DND-41 (cell line): ENCODE results near the gene MFSD12.

Experiments
- EZH2 ChIP-seq: IDR thresholded peaks from 3 replicates; pipeline ENCODE4 v1.6.1; 2012; ENCODE audit warnings: borderline replicate concordance, low read depth, mild to moderate bottlenecking, moderate library complexity, low read length, inconsistent platforms; ENCODE audit not compliant: severe bottlenecking
- TF ChIP-seq, protein P1 (sequence below): IDR thresholded peaks from 2 replicates; pipeline ENCODE4 v1.5.1; 2012; ENCODE audit warnings: borderline replicate concordance, low read length, moderate library complexity, mild to moderate bottlenecking; ENCODE audit not compliant: poor library complexity, severe bottlenecking; ENCODE audit errors: extremely low read depth

DNA sequence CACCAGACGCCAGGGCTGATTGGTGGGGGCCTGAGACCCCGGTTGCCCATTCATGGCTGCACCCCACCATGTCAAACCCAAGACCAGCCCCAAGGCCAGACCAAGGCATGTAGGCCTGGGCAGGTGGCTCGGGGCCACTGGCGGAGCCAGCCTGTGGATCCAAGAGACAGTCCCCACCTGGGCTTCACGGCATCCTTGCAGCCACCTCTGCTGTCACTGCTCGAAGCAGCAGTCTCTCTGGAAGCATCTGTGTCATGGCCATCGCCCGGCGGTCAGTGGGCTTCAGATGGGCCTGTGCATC is 22.2 kb downstream of the MFSD12 start:
- TF ChIP-seq, protein P1, sequence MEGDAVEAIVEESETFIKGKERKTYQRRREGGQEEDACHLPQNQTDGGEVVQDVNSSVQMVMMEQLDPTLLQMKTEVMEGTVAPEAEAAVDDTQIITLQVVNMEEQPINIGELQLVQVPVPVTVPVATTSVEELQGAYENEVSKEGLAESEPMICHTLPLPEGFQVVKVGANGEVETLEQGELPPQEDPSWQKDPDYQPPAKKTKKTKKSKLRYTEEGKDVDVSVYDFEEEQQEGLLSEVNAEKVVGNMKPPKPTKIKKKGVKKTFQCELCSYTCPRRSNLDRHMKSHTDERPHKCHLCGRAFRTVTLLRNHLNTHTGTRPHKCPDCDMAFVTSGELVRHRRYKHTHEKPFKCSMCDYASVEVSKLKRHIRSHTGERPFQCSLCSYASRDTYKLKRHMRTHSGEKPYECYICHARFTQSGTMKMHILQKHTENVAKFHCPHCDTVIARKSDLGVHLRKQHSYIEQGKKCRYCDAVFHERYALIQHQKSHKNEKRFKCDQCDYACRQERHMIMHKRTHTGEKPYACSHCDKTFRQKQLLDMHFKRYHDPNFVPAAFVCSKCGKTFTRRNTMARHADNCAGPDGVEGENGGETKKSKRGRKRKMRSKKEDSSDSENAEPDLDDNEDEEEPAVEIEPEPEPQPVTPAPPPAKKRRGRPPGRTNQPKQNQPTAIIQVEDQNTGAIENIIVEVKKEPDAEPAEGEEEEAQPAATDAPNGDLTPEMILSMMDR = no peak
- no peak for TF ChIP-seq EZH2
